HepG2 (cell line): ENCODE measurements around the gene FAM110A. TPM values are rescaled to one million over a fixed set of nuclear protein-coding genes. Genes with fewer than 3 reads are reported as not detected.

ENCODE experiments used
- ATF4 ChIP-seq, 2 experiments: fragments of 450-650 bp in 1 of 2; sonication (generic) in 1 of 2; formaldehyde crosslinking; IDR thresholded peaks; 2 replicates each; pipeline versions ENCODE4 v1.5.0 to v1.8.0; 2020 to 2022; ENCODE audit warnings: mild to moderate bottlenecking in 1 of 2, missing genetic modification reagents in 1 of 2
- CAMTA2 ChIP-seq: sonication (generic); formaldehyde crosslinking; IDR thresholded peaks from 2 replicates; pipeline ENCODE4 v1.4.0; 2020; ENCODE audit warnings: mild to moderate bottlenecking, missing genetic modification reagents, borderline replicate concordance
- GTF3A ChIP-seq: sonication (generic); formaldehyde crosslinking; conservative IDR thresholded peaks from 2 replicates; pipeline ENCODE4 v1.4.0; 2020; ENCODE audit warnings: mild to moderate bottlenecking, missing genetic modification reagents
- GZF1 ChIP-seq: sonication (generic); formaldehyde crosslinking; IDR thresholded peaks from 2 replicates; pipeline ENCODE4 v1.5.1; 2020; ENCODE audit warnings: mild to moderate bottlenecking, missing genetic modification reagents
- KLF16 ChIP-seq, 2 experiments: sonication (generic) in 1 of 2; formaldehyde crosslinking in 1 of 2; IDR thresholded peaks; 2 replicates each; pipeline versions ENCODE4 v1.6.1 to v1.8.0; 2016 to 2023; ENCODE audit warnings: missing genetic modification reagents in 2 of 2, missing compliant biosample characterization in 1 of 2
- MED8 ChIP-seq: sonication (generic); formaldehyde crosslinking; IDR thresholded peaks from 2 replicates; pipeline ENCODE4 v1.8.1; 2023; ENCODE audit warnings: mild to moderate bottlenecking, missing genetic modification reagents; ENCODE audit not compliant: insufficient replicate concordance
- MYC ChIP-seq: sonication (generic); formaldehyde crosslinking; IDR thresholded peaks from 2 replicates; pipeline ENCODE4 v1.9.0; 2021; ENCODE audit warnings: missing genetic modification reagents, borderline replicate concordance
- NPAS2 ChIP-seq: sonication (generic); formaldehyde crosslinking; IDR thresholded peaks from 2 replicates; pipeline ENCODE4 v1.8.0; 2022; ENCODE audit warnings: mild to moderate bottlenecking, missing genetic modification reagents, borderline replicate concordance
- PRDM10 ChIP-seq: sonication (generic); formaldehyde crosslinking; IDR thresholded peaks from 2 replicates; pipeline ENCODE4 v1.4.0; 2020; ENCODE audit warnings: low read depth, missing genetic modification reagents
- ZBTB40 ChIP-seq, 2 experiments: fragments of 450-650 bp in 1 of 2; sonication (generic) in 1 of 2; formaldehyde crosslinking in 1 of 2; IDR thresholded peaks; 2 replicates each; pipeline versions ENCODE4 v1.6.1 to v1.8.0; 2016 to 2022; ENCODE audit warnings: antibody characterized with exemption in 1 of 2, mild to moderate bottlenecking in 1 of 2, missing genetic modification reagents in 1 of 2
- ZNF644 ChIP-seq: IDR thresholded peaks from 2 replicates; pipeline ENCODE4 v1.6.1; 2016; ENCODE audit warnings: low read depth
- polyA plus RNA-seq, 8 experiments: library from polyadenylated mRNA; depleted of rRNA in 3 of 8; stranded (reverse) in 7 of 8; unstranded in 1 of 8; fragments of >200 nt; fragmentation: Illumina TruSeq in 4 of 8; extraction: Trizol in 4 of 8; gene quantifications; 2 replicates each; pipeline versions ENCODE4 v1.2.1 to v1.2.3, GENCODE V29; 2011 to 2016; ENCODE audit warnings: low read depth in 4 of 8, missing spikeins in 1 of 8, mixed read lengths in 1 of 8; ENCODE audit not compliant: insufficient read depth in 1 of 8
- total RNA-seq, 5 experiments: library from RNA; depleted of rRNA; stranded (reverse); fragments of >200 nt; fragmentation: Illumina TruSeq; extraction: Trizol; gene quantifications; 2 replicates each; pipeline ENCODE4 v1.2.3, GENCODE V29; 2016; ENCODE audit warnings: low read depth in 1 of 5
- TF ChIP-seq, protein P1 (sequence below): sonication (generic); formaldehyde crosslinking; IDR thresholded peaks from 2 replicates; pipeline ENCODE4 v1.9.0; 2022; ENCODE audit warnings: low read depth, missing genetic modification reagents

The FAM110A gene
- total and polyA plus RNA-seq, 2 of the 13 experiments (the other 11 are each of a cell fraction or from before 2014, with no cell fraction given): 1.9 TPM

- TF ChIP-seq MED8 (CRISPR knock-in tag): no peak
- no peak for TF ChIP-seq ZNF644 (CRISPR knock-in tag)
- TF ChIP-seq CAMTA2 (CRISPR knock-in tag): no peak
- no peak for TF ChIP-seq MYC
- no peak for TF ChIP-seq NPAS2 (CRISPR knock-in tag)
- 0 out of 4 replicates have a peak, but pooled peaks of 1 of the 2 experiments have one; percentile 47 for TF ChIP-seq ATF4 (CRISPR knock-in tag; IDR thresholded peaks at IDR 0.05)
- 0 out of 2 replicates have a peak, but pooled peaks have one; percentile 21 for TF ChIP-seq PRDM10 (CRISPR knock-in tag)
- no peak for TF ChIP-seq GTF3A
- TF ChIP-seq GZF1 (CRISPR knock-in tag): no peak
- TF ChIP-seq, protein P1, sequence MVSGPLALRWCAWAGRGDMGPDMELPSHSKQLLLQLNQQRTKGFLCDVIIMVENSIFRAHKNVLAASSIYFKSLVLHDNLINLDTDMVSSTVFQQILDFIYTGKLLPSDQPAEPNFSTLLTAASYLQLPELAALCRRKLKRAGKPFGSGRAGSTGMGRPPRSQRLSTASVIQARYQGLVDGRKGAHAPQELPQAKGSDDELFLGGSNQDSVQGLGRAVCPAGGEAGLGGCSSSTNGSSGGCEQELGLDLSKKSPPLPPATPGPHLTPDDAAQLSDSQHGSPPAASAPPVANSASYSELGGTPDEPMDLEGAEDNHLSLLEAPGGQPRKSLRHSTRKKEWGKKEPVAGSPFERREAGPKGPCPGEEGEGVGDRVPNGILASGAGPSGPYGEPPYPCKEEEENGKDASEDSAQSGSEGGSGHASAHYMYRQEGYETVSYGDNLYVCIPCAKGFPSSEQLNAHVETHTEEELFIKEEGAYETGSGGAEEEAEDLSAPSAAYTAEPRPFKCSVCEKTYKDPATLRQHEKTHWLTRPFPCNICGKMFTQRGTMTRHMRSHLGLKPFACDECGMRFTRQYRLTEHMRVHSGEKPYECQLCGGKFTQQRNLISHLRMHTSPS (CRISPR knock-in tag): no peak
- TF ChIP-seq KLF16 (CRISPR knock-in tag; IDR thresholded peaks at IDR 0.05): peak in 1 of 2 experiments; percentile 46; a peak in 1 of 4 replicates
- TF ChIP-seq ZBTB40 (IDR thresholded peaks at IDR 0.05): no peak
- no peak for TF ChIP-seq ZBTB40 (CRISPR knock-in tag; IDR thresholded peaks at IDR 0.05)
Measured at GRCh38 chr20:815914-816606, 17.5 kb upstream of the FAM110A start (continued).
